Left lung (tissue), 10 donors: Measurements from ENCODE around the gene ATP6V1G1. TPM values are rescaled to one million over a fixed set of nuclear protein-coding genes. Genes with fewer than 3 reads are reported as not detected.

Experiments used
- ATAC-seq: fragments of 200-7000 bp; cut with Tn5 transposase; one replicate; pipeline ENCODE4 v1.9.1; 2020; ENCODE audit warnings: moderate library complexity
- DNase-seq, 4 donors: peaks; one replicate each; pipeline ENCODE4 v3.0.0-alpha.2; 2013 to 2020
- H3K27ac ChIP-seq, 2 donors: fragments of 200-600 bp; sonication (generic) in 1 of 2; one replicate each; pipeline versions ENCODE4 v1.5.0 to v1.8.0; 2020 to 2021
- H3K27me3 ChIP-seq, 2 donors: fragments of 200-600 bp; sonication (generic) in 1 of 2; one replicate each; pipeline versions ENCODE4 v1.5.0 to v1.8.0; 2020 to 2021
- H3K36me3 ChIP-seq, 2 donors: fragments of 200-600 bp; sonication (generic) in 1 of 2; one replicate each; pipeline versions ENCODE4 v1.5.0 to v1.8.0; 2020 to 2021
- H3K4me1 ChIP-seq, 2 donors: fragments of 200-600 bp; one replicate each; pipeline ENCODE4 v1.8.0; 2021
- H3K4me3 ChIP-seq, 2 donors: fragments of 200-600 bp; sonication (generic) in 1 of 2; one replicate each; pipeline versions ENCODE4 v1.5.0 to v1.8.0; 2020 to 2021; ENCODE audit warnings: mild to moderate bottlenecking in 1 of 2
- H3K9me3 ChIP-seq, 2 donors: fragments of 200-600 bp; sonication (generic) in 1 of 2; one replicate each; pipeline versions ENCODE4 v1.5.0 to v1.8.0; 2020 to 2021
- CTCF ChIP-seq, 2 donors: fragments of 200-600 bp; sonication (generic) in 1 of 2; IDR thresholded peaks; one replicate each; pipeline versions ENCODE4 v1.5.0 to v1.8.0; 2021; ENCODE audit warnings: antibody characterized with exemption in 2 of 2
- intact Hi-C, 2 donors: fragments of 100-400 bp; cut with DNase I; formaldehyde crosslinking; loops; one replicate each; pipeline versions ENCODE4 v1.11.2 to v1.14.2; 2022
- polyA plus RNA-seq, 6 donors: library from polyadenylated mRNA; unstranded; fragments of 120-200 nt; gene quantifications; one replicate each; pipeline ENCODE4 v1.2.1, GENCODE V29; 2013; ENCODE audit not compliant: insufficient read length in 6 of 6
- total RNA-seq, 2 donors: library from RNA; stranded (reverse); fragmentation: NEBNext Ultra II Directional; extraction: Animal tissue kit (Norgen Biotek cat#: 25700); gene quantifications; one replicate each; pipeline ENCODE4 v1.2.1, GENCODE V29; 2021
- donor health status: DM: no; HTN: yes; CAD: no.
- donor health status: DM: no; HTN: no; CAD: no.

Gene ATP6V1G1
- total and polyA plus RNA-seq, 8 donors: 96.6 to 182 (median 158) TPM

DNA sequence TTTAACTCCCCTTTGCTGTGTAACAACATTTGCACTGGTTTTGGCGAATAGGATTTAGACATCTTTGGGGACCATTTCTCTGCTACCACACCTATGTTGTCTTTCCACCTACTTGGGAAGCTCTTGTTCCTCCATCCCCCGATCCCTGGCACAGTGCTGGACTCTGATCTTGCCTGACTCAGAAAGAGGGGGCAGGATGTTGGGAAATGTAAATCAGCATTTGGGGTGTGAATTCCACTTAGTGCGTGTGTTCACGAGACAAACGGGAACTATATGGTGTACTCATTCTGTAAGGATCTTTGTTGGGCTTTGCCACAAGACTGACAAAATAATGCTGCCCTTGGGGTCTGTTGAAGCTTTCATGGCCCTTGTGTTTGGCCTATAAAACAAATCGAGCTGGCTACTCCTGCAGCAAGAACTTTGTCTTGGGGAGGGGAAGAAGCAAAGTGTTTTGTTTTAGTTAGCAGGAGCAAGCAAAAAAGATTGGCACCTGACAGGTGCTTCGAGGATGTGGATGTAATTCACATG, 42.1 kb downstream of the ATP6V1G1 start:
- H3K36me3 ChIP-seq: peaks cover 0 to 76% of the 10 kb centered on the region in 2 donors

DNA sequence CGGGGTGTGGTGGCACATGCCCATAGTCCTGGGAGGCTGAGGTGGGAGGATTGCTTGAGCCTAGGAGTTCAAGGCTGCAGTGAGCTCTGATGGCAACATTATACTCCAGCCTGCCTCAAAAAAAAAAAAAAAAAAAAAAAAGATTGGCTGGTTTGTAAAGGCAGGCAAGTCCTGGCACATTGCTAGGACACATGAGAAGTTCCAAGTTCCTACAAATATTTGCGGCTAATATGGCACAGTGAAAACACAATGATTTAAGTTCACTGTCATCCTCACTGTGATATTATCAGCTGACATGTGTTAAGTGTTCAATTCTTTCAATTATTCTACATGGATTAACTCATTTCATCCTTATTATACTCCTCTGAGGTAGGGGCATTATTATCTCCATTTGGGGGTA, 43.6 kb downstream of the ATP6V1G1 start:
- H3K27ac ChIP-seq: no peak overlapping the region
- peaks cover 0 to 89% of the 10 kb centered on the region in 2 donors for H3K36me3 ChIP-seq
- ATAC-seq (no peak), DNase-seq (no peak)
- no peaks in the 10 kb centered on the region for H3K4me1 ChIP-seq
- H3K27me3 ChIP-seq: no peaks in the 10 kb centered on the region
- H3K9me3 ChIP-seq: no peaks in the 10 kb centered on the region
- no peak for TF ChIP-seq CTCF (IDR thresholded peaks at IDR 0.05)
- no peak overlapping the region for H3K4me3 ChIP-seq
- intact Hi-C loops: no loop called here

More for the DNA sequence above, 42.1 kb downstream of the ATP6V1G1 start:
- H3K27me3 ChIP-seq: no peaks in the 10 kb centered on the region
- DNase-seq (no peak), ATAC-seq (no peak)
- no peaks in the 10 kb centered on the region for H3K4me1 ChIP-seq
- H3K9me3 ChIP-seq: no peaks in the 10 kb centered on the region
- intact Hi-C loops: no loop called here
- no peak for TF ChIP-seq CTCF (IDR thresholded peaks at IDR 0.05)
- no peak overlapping the region for H3K27ac ChIP-seq
- no peak overlapping the region for H3K4me3 ChIP-seq

DNA sequence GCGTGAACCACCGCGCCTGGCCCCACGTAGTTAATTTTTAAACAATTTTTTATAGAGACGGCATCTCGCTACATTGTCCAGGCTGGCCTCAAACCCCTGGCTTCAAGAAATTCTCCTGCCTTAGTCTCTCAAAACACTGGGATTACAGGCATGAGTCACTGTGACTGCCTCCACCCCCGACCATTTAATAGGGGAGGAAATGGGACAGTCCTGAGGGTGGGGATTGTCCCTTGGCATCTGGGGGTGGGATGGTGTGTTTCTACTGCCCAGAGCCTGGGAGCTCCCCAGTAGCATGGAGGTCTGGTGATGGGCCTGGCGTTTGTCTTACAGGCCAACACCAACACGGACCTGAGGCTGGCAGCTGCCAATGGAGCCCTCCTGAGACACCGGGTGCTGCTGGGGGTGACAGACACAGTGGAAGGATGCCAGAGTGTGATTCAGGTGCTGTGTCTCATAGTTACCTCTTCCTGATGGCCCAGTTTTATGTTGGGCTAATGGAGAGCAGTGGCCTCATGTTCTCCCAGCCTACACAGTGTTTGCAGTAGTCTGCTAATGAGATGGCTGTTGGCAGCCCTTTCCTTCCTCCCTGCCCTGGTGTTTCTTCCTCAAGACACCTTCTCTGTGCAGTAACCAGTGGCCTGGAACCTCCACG, 46.0 kb downstream of the ATP6V1G1 start:
- H3K9me3 ChIP-seq: no peaks in the 10 kb centered on the region
- peaks cover 0 to 89% of the 10 kb centered on the region in 2 donors for H3K36me3 ChIP-seq
- no peak for TF ChIP-seq CTCF (IDR thresholded peaks at IDR 0.05)
- no peak for ATAC-seq
- no peak overlapping the region for H3K27ac ChIP-seq
- DNase-seq: no peak
- H3K27me3 ChIP-seq: no peaks in the 10 kb centered on the region
- H3K4me3 ChIP-seq: no peak overlapping the region
- no peaks in the 10 kb centered on the region for H3K4me1 ChIP-seq
- intact Hi-C loops: no loop called here

- TF ChIP-seq CTCF (IDR thresholded peaks at IDR 0.05): no peak
- Histone ChIP-seq H3K36me3 (peaks cover 0 to 89% of the 10 kb centered on the region in 2 donors), H3K9me3 (no peaks in the 10 kb centered on the region), H3K4me3 (no peak overlapping the region), H3K27ac (no peak overlapping the region), H3K4me1 (no peaks in the 10 kb centered on the region), H3K27me3 (no peaks in the 10 kb centered on the region)
- ATAC-seq: no peak
- DNase-seq: no peak
- intact Hi-C loops: no loop called here
Observed at GRCh38 chr9:114634387-114634786, 46.8 kb downstream of the ATP6V1G1 start.

DNA sequence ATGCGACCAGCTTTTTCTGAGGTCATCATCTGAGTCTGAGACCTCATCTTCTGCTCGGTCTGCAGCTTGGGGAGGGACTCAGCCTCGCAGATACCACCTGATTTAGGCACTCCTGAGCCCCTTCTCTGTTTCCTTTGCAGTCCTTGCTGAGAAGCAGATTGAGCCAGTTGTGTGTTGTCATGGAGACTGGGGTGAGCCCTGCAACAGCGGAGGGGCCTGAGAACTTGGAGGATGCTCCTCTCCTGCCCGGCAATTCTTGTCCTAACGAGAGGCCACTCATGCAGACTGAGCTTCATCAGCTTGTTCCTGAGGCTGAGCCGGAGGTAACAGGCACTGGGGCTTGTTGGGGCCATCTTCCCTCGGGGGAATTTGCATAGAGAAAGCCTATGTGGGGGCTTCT, 50.8 kb downstream of the ATP6V1G1 start:
- H3K4me3 ChIP-seq: no peak overlapping the region
- H3K9me3 ChIP-seq: no peaks in the 10 kb centered on the region
- ATAC-seq (no peak), DNase-seq (no peak)
- H3K27me3 ChIP-seq: no peaks in the 10 kb centered on the region
- TF ChIP-seq CTCF (IDR thresholded peaks at IDR 0.05): no peak
- no peak overlapping the region for H3K27ac ChIP-seq
- peaks cover 0 to 3% of the 10 kb centered on the region in 2 donors for H3K4me1 ChIP-seq
- peaks cover 0 to 71% of the 10 kb centered on the region in 2 donors for H3K36me3 ChIP-seq
- intact Hi-C loops: no loop called here
